GM23338 (cell line): Measurements from ENCODE around the gene CDCA5.

ENCODE experiments used
- CREB1 ChIP-seq: fragments of 250-450 bp; sonication (Bioruptor Pico); IDR thresholded peaks from 2 replicates; pipeline ENCODE4 v1.5.0; 2020; ENCODE audit warnings: low read depth, mild to moderate bottlenecking, moderate library complexity
- CTCF ChIP-seq, 2 experiments: fragments of 200-600 bp in 1 of 2; sonication (generic) in 1 of 2; conservative IDR thresholded peaks; 2 replicates each; pipeline versions ENCODE4 v1.5.1 to v1.6.1; 2016 to 2017; ENCODE audit warnings: antibody characterized with exemption in 2 of 2, low read depth in 2 of 2, mild to moderate bottlenecking in 2 of 2, moderate library complexity in 1 of 2
- EZH2 ChIP-seq: fragments of 200-600 bp; sonication (generic); IDR thresholded peaks from one replicate; pipeline ENCODE4 v1.8.0; 2017; ENCODE audit warnings: antibody characterized with exemption, mild to moderate bottlenecking, low read depth; ENCODE audit not compliant: unreplicated experiment
- EZH2phosphoT487 ChIP-seq: fragments of 200-600 bp; sonication (generic); IDR thresholded peaks from one replicate; pipeline ENCODE4 v1.8.1; 2018; ENCODE audit warnings: antibody characterized with exemption; ENCODE audit not compliant: unreplicated experiment
- JUNB ChIP-seq: IDR thresholded peaks from one replicate; pipeline ENCODE4 v1.6.1; 2016; ENCODE audit warnings: antibody characterized with exemption; ENCODE audit not compliant: unreplicated experiment
- POLR2AphosphoS5 ChIP-seq: IDR thresholded peaks from 2 replicates; pipeline ENCODE4 v1.6.1; 2016; ENCODE audit warnings: antibody characterized with exemption, low read depth
- REST ChIP-seq: IDR thresholded peaks from one replicate; pipeline ENCODE4 v1.6.1; 2018; ENCODE audit warnings: antibody characterized with exemption; ENCODE audit not compliant: unreplicated experiment

- TF ChIP-seq CTCF (conservative IDR thresholded peaks at IDR 0.05; ENCODE audit: low read depth in 2 of 2) (no peak), POLR2AphosphoS5 (no peak), EZH2 (no peak), REST (no peak), JUNB (no peak), CREB1 (CRISPR knock-in tag) (no peak), EZH2phosphoT487 (no peak)
Measured at GRCh38 chr11:65103476-65103875, 19.6 kb upstream of the CDCA5 start.
